ENCODE data around the gene DNAJC6.
A peak's percentile ranks its signal among the peaks of the same experiment; 100 is the strongest.
"Not testable (repeated sequence)": the region's sequence is repeated elsewhere in the genome, so short reads cannot be mapped to it uniquely, and the experiment has no call there.

Gene DNAJC6

DNA sequence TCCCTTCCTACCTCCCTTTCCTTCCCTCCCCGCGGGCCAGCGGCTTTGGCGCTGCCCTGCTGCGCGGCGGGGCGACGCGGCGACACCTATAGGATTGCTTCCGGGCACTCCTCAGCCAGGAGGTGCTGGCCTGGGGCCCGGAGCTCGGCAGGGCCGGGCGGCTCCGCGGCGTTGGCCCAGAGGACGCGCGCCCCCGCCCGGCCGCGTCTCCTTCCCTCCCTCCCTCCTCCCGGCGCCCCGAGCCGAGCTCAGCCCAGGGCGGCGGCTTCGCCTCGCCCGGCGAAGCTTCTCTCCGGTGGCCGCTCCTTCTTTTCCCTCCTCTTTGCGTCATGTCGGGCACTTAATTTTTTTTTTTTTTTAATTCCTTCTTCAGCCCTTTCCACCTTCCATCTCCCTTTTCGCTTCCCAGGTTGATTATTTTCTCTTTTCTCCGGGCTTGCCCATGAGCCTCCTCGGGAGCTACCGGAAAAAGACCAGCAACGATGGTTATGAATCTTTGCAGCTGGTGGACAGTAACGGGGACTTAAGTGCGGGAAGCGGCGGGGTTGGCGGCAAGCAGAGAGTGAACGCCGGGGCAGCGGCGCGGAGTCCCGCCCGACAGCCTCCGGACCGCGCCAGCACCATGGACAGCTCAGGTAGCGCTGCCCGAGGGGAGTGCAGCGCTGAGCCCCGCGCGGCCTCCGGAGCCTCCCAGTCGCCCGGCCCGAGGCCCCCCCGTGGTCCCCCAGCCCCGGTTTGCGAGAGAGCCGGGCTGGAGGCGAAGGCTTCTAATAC lies at the start of gene DNAJC6:
Gene DNAJC6, plus strand, starts transcription at position 240 of the 774 bp plus-strand sequence. Its CDS starts 203 bp downstream, at position 443.
- DNase-seq (ENCODE audit: low read depth in 1 of 2, low spot score in 1 of 2): peak; percentile 4 to 38

DNA sequence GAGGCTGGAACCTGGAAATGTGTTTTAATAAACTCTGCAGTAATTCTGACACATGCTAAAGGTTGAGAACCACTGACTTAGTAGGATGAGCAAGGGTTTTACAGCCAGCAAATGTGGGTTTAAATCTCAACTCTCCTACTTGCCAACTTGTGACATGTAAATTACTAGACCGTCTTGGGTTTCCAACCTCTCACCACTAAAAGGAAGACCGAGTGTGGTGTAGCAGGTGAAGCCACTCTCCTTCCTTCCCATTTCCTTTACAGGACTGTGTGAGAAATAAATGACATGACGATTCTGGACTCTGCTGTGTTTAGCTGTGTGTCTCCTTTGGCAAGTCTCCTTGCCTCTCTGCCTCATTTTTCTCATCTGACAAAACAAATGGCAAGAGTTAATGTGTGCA lies 49.5 kb upstream of the DNAJC6 start:
- no peak for DNase-seq (ENCODE audit: low read depth in 1 of 2, low spot score in 1 of 2)

DNA sequence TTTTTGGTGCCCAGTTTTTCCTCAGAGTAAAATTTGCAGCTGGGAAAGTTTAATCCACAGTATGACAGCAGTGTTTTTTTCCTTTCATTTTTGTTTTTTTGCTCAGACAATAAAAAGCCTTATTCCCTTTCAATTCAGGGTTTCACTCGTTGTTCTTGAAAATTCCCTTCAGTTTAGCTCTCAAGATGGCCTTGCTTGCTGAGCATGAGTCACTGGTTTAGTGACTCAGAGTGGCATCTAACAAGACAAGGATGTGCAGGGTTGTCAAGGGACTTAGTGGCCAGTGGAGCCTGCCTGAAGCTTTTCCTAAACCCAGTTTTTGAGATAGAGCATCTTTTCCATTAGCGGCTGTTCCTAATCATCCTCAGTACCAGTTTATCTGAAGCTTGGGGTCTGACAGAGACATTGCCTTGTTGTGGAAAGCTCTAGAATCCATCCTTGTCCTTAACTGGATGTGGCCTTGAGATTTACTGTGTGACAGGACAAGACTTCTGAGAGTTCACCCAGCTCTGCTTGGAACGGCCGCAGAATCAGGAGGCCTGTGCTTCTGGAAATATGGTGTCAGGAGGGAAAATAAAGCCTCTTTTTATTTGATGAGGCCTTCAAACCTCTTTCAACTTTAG lies 48.4 kb upstream of the DNAJC6 start:
- no peak for DNase-seq (ENCODE audit: low read depth in 1 of 2, low spot score in 1 of 2)

DNA sequence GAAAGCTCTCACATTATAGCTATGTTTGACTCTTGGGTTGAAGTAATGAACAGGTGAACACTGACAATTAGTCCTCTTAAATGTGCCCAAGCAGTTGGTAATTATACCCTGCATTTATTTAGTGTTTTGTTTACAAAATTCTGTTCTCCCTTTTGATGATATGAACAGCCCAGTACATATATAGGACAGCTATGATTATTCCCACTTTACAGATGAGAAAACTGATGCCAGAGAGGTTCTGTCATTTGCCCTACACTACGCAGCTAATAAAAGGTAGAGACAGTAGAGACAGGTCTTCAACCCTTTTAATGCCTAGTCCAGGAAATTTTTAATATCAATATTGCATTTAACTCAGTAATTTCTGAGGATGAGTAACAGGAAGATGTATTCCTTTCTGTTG lies 46.1 kb upstream of the DNAJC6 start:
- no peak for DNase-seq (ENCODE audit: low read depth in 1 of 2, low spot score in 1 of 2)

DNA sequence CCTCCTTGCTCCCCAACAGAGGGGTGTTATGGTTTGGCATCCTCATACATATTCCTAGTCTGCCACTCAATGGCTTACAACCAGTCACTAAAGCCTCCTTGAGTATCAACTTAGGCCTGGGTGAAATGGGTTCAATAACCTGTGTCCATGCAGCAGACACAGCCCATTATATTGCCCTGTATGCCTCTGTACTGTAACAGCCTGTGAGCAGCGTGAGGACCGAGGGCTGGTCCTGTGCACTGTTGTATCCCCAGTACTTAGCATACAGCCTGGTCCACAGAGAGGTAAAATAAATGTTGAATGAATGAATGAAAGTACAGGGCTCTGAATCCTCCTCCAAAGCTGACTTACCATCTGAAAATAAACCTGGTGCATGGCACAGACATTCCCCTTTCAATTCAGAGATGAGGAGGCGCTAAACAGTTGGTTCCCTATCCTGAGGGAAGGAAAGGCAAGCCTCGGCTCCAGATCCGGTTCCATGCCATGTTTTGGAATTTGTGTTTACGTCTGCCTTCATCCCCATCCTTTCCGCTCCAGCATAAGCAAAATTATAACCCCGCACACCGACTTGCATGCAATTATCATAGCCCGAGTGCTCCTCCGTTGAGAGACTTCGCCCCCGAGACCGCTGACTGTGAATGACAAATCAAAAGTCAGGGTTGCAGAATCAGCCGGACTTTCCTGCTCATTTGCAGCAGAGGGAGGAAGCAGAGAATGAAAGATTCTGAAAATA lies 45.0 kb upstream of the DNAJC6 start:
- no peak for DNase-seq (ENCODE audit: low read depth in 1 of 2, low spot score in 1 of 2)

DNA sequence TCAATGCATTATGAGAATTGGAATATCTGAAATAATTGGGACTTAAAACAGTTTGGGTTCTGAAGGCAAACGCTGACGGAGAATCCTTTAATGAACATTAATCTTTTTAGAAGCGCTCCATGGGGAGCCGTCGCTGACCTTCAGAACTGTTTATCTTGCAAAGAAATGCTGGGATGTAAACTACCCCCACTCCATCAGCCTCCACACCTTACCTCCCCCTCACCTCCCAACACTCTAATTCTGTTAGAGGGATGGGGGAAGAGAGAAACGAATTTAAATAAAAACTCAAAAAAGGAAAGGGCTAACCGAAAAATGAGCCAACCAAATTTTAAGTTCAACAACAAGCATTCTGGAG lies 44.1 kb upstream of the DNAJC6 start:
- no peak for DNase-seq (ENCODE audit: low read depth in 1 of 2, low spot score in 1 of 2)

DNA sequence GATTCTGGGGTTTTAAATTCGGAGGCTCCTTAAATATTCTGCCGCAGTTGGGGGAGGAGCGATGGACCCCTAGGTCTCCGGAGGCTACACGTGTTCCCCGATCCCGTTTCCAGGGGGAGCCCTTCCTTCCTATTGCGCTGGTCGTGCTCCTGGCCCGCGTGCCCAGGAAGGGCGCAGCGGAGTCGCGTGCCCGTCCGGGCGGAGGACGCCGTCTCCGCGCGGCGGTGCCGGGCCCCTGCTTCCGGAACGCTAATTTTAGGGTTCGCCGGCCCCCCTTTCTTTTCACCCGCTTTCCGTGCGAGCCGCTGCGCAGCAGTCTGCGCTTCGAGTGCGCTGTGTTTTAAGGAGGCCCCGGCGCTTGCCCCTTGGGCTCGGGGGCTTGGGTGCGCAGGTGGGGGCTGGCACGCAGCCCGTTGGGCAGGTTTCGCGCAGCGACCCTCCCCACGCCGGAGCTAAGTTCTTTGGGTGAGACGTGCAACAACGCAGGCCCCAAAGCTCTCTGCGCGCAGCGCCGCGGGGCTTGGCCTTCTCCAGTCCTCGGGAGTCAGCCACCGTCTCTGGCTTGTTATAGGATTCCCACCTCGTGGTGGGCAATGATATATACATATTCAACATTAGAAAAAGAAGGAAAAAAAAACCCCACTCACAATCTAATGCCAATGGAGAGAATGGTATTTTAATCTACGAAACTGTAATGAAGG lies 43.5 kb upstream of the DNAJC6 start:
- DNase-seq (ENCODE audit: low read depth in 1 of 2, low spot score in 1 of 2): no peak

DNA sequence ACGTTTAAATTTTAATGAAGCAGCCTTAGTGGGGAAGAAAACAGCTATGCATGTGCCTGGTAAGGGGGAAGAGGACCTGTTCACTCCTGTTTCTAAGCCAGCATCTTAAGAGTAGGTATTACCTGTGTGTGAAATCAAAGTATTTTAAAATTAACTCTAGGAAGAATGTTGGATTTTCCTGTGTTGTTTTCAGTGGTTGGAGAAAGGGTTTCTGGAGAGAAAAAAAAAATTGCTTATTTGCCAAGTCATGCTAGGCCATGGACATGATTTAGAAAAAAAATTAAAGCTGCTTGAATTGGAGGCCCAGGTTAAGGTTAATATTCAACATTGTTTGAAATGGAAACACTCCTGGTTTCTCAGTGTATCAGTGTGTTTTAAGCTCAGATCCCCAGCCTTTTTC lies 42.9 kb upstream of the DNAJC6 start:
- no peak for DNase-seq (ENCODE audit: low read depth in 1 of 2, low spot score in 1 of 2)

DNA sequence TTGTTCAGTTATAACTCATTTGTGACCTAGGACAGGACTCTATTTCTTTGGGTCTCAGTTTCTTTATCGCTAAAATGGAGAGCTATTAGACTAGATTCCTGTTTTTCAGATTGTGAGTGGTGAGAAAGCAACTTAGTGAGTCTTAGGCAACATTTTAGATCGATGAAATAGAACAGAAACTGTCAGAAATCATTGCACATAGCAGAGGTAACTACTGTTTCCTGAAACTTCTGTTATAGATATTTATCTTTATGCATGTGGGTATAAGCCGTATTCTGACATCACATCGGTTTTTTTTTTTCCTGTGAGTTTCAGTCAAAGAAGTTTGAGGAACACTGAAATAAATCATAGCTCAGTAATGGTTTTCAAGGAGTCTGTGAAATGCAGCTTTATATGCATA lies 42.1 kb upstream of the DNAJC6 start:
- DNase-seq (ENCODE audit: low read depth in 1 of 2, low spot score in 1 of 2): no peak

DNA sequence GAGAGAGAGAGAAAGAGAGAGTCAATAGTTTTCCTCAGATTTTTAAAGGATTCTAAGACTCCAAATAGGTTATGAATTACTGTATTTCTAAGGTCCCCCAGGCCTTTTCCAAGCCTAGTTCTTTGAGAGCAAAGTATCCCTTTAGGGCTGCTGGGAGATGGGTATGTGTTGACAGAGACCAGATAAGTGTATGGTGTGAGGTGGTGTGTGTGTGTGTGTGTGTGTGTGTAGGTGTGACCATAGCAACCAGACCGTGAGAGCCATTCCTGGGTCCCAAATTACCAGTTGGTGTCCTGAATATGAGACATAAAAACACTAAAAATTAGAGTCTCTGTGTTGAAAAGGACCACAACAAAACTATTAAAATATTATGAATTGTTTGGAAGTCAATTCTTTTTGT lies 41.7 kb upstream of the DNAJC6 start:
- DNase-seq (ENCODE audit: low read depth in 1 of 2, low spot score in 1 of 2): no peak

DNA sequence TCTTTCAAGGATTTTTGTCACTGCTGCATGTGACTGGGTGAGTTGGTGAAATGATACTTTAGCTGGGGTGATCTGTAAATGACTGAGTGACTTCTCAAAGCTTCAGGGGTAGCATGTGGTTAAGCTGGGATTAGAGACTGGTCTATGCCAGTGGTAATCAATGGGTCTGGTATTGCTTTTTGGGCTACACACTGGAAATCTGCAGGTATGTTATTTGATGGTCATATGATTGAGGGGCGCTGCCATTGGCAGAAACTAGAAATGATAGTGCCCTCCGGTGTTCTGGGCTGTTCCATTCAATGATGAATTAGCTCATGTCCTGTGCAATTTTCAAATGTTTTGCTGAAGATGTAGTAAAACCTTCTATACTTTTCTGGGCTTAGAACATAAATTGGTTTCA lies 39.7 kb upstream of the DNAJC6 start:
- no peak for DNase-seq (ENCODE audit: low read depth in 1 of 2, low spot score in 1 of 2)

DNA sequence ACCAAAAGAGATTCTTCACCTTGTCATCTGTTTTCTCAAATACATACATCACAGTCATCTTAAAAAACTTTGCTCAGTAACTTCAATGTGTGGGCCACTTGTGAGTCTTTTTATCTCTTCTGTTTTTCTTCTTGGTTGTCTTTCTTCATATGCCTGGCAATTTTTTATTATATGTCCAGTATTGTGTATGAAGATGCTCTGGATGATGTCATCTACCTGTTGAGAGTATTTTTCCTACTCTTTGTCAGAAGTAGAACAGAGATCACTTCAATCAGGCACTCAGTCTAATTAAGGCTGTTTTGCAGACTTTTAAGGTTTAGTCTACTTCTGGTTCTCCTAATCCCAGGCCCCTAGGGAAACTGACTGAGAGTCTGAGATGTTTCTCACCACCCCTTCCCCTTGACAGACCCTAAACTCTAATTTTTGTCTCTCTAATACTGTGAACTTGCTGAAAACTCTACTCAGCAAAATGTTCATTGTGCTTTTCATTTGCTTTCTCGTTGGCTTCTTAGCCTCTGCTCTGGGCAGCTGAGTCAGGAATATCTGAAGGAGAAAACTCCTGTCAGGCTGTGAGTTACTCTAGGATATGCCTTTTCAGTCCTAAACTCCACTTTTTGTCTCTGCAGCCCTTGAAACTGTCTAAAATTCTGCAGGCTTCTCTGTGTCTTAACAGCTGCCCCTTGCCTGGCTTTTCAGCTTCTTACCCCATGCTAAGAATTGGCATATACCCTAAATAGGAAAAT lies 33.0 kb upstream of the DNAJC6 start:
- DNase-seq (ENCODE audit: low read depth in 1 of 2, low spot score in 1 of 2): no peak

DNA sequence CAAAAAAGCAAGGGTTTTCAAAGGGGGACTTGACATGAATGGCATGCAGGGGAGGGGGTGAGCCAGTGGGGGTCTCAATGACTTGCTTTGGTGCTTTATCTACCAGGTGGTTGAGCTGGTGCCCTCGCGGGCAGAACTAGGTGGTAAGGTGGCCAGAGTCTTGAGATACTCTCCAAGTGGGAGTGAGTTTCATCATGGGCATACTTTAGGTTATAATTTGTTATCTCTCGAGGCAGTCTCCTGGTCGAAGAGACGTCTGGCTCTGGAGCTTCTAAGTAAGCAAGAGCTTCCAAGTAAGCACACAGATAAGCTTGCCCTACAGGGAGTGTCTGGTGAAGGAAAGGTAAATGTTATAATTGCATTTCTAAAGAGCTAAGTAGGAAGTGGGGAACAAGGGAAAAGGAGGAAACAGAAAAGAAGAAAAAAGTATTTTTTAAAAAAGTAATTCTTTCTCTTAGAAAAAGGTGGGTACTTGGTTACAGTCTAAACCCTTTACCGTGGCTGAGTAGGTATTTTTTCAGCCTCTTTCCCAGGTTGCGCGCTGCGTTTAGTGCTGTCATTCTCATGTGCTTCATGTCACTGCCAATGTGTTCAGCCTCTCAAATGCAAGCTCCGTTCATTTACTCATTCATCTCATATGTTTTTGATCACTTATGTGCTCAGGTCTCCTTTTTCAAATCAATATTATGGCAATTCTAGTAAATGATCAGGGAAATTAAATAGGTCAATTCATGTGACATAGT lies 31.6 kb upstream of the DNAJC6 start:
- DNase-seq (ENCODE audit: low read depth in 1 of 2, low spot score in 1 of 2): no peak

DNA sequence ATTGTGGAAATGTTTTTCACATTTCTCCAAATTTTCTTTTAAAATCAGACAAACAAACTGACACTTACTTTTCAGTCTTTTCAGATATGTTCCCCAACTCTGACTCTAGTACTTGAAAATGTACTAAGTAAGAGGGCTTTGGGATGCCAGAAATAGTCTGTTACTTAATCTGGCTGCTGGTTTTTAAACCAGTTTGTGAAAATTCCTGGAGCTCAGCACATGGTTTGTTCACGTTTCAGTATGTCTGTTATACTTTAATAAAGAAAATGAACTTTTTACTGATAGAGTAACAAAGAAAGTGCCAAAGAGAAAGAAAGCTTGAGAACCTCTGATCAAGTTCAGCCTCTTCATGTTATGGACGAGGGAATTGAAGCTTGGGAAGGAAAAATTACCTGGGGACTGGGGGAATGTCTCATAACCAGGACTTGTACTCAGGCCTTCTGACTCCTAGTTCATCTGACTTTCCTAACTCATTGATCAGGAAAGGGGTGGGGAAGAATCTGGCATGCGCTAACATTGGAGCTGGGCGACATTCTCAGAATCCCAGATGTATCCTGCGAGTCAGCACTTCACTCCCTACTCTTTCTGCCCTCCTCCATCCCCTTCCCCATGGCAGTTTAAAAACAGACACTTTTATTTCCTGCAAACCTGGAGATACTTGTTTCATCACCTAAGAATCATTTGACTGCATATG lies 30.8 kb upstream of the DNAJC6 start:
- no peak for DNase-seq (ENCODE audit: low read depth in 1 of 2, low spot score in 1 of 2)

DNA sequence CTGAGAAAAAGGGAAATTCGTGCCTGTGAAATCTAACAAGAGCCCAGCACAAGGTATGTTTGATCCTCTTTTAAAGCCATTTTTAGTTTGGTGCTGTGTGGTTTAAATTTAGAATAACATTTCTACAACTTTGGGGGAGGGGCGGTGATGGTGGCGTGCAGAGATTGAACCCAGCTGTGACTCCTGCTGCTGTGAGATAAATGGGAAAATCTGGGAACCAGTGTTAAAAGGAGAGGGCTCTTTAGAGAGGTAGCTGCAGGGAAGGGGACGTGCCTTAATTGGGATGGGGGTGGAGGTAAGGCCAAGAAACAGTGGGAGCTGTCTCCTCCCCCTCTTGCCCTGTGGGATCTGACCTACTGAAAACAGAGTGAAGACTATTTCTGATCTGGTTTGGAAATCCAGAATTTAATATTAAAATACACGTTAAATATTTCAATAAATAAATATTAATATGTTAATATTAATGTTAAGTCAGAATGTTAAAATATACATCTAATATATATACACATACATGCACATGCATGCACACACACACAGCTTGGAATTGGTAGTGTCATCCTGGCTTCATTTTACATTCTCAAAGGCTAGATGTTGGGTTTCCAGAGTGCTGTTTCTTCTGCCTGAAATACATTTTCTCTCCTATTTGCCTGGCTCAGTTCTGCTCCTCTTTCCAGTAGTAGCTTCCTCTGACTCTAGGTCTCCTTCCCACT lies 30.1 kb upstream of the DNAJC6 start:
- DNase-seq (ENCODE audit: low read depth in 1 of 2, low spot score in 1 of 2): no peak

DNA sequence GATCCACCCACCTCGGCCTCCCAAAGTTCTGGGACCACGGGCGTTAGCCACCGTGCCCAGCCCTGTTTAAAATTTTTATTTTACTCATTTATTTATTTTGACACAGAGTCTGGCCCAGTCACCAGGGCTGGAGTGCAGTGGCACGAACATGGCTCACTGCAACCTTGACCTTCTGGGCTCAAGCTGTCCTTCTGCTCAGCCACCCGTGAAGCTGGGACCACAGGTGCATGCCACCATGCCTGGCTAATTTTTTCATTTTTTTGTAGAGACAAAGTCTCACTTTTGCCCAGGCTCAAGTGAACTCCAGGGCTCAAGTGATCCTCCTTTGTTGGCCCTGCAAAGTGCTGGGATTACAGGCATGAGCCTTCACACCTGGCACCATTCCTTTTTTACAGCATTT lies 27.5 kb upstream of the DNAJC6 start:
- no peak for DNase-seq (ENCODE audit: low read depth in 1 of 2, low spot score in 1 of 2)

DNA sequence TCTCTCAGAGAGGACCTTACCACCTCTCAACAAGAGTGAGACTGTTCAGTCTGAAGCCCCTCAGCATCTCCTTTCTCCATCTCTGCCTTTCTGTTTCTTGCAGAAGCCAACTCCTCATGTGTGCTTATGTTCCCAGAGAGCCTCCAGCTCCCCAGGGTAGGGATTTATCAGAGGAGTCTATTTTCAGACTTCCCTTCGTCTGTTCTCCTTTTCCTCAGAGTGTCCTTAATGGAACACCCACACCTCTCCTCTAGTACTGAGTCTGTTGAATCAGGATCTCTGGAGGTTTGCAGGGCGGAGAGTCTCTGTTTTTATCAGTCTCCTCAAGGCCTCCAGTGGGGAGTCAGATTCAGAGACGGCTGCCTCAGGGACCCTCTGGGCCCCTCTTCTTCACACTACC lies 25.1 kb upstream of the DNAJC6 start:
- DNase-seq (ENCODE audit: low read depth in 1 of 2, low spot score in 1 of 2): no peak

DNA sequence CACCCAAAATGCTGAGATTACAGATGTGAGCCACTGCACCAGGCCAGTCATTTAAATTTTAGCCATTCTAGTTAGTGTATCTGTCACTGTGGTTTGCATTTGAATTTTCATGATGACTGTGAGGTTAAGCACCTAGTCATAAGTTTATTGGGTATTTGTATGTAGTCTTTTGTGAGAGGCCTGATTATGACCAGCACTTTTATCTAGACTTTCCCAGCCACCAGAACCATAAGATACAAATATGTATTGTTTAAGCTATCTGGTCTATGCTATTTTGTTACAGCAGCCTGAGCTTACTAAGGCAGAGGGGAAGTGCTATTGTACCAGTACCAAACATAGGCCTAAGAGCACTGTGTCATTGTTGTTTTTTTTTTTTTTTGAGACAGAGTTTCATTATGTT lies 19.9 kb upstream of the DNAJC6 start:
- no peak for DNase-seq (ENCODE audit: low read depth in 1 of 2, low spot score in 1 of 2)

DNA sequence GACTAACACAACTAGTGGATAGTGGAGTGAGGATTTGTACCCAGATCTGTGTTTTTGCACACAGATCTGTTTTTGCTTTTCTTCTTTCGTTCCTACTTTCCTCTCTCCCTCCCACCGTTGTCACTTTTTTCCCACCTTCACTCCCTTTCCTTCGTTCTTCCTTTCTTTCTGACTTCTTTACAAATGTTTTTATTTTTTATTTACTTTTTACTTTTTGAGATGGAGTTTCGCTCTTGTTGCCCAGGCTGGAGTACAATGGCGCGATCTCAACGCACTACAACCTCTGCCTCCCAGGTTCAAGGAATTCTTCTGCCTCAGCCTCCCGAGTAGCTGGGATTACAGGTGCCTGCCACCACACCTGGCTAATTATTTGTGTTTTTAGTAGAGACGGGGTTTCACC lies 17.5 kb upstream of the DNAJC6 start:
- not testable (repeated sequence) for DNase-seq (ENCODE audit: low read depth in 1 of 2, low spot score in 1 of 2)

Measured in stimulated activated CD4-positive, alpha-beta T cell treated with anti-CD3 and anti-CD28 coated beads, Interleukin-15, amount 100 ng/mL, for 1 hour (primary cell).